ENCODE data around the gene DTNB. TPM values are rescaled to one million over a fixed set of nuclear protein-coding genes. Genes with fewer than 3 reads are reported as not detected.

The DTNB gene
- total RNA-seq, 1 donor from 2014 or later: 30.5 TPM

DNA sequence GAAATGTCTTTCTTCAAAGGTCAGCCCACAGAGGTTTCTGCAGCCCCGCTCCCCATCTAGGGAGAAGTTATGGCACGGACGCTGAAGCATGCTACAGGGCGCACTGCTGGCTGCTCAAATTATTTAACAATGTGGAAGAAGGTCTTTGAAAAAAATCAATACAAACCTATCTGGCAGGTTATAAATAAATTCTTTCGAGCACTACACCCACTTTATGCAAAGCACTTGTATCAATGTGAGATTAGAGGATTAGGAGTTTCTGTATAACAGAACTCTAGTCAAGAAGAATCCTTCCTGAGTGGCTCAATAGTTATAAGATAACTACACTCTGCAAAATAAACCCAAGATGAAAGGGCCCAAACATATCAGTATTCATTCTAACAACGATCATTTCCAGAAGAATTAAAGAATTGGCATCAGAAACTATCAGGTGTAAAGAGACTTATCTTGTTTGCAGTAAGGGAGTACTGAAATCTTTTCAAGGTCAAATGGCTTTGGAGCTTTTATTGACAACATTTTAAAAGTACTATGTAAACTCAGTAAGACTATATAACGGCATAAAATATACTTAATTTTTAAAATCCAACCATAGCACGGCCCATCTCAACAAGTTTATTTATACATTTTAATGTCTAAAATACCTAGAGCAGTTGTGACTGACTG, 228.6 kb downstream of the DTNB start:
- Mint-ChIP-seq H3K4me3 (no peak overlapping the region), H3K36me3 (ENCODE audit: low read depth) (peaks cover 16% of the 10 kb centered on the region), H3K27me3 (no peaks in the 10 kb centered on the region), H3K4me1 (no peaks in the 10 kb centered on the region), H3K27ac (no peak overlapping the region), H3K9me3 (no peaks in the 10 kb centered on the region)
- no peak for DNase-seq
- intact Hi-C loops (cut with micrococcal nuclease): no loop called here

DNA sequence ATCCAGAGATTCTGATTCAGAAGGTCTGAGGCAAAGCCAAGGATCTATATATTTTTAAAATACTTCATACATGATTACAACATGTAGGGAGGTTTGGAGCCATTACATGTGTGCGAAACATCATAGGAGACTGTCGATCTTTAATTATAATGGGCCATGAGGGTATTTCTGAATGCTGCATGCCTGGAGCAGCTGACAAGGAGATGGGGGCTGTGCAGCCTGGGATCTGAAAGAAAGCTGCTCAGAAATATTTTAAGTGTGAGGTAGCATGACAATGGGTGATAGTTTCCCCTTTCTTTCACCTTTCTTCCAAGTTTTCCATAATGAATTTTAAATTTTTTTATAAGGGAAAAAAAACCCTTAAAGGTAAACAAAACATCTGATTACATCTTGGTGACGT, 229.6 kb downstream of the DTNB start:
- H3K36me3 Mint-ChIP-seq (ENCODE audit: low read depth): peaks cover 9% of the 10 kb centered on the region
- no peaks in the 10 kb centered on the region for H3K27me3 Mint-ChIP-seq
- no peak for DNase-seq
- H3K27ac Mint-ChIP-seq: no peak overlapping the region
- H3K4me3 Mint-ChIP-seq: no peak overlapping the region
- peaks cover 2% of the 10 kb centered on the region for H3K9me3 Mint-ChIP-seq
- no peaks in the 10 kb centered on the region for H3K4me1 Mint-ChIP-seq
- intact Hi-C loops (cut with micrococcal nuclease): no loop called here

DNA sequence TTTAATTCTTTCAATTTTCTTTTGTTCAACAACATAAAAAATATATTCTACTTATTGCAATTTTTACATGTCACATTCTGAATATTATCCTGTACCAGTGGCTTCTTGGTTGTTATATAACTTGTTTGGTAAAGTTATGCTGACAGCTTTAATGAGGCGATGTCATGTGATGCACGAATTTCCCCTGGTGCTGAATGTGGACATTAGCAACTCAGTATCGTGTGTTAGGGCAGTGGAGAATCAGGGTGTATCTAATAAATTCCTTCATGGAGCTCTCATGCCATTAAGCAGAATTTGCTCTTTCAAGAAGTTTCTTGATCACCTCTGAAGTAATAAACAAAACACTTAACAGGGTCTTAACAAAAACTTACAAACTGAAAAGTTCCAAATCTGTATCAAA, 232.0 kb downstream of the DTNB start:
- no peak overlapping the region for H3K27ac Mint-ChIP-seq
- peaks cover 4% of the 10 kb centered on the region for H3K4me1 Mint-ChIP-seq
- peaks cover under 1% of the 10 kb centered on the region for H3K36me3 Mint-ChIP-seq (ENCODE audit: low read depth)
- H3K4me3 Mint-ChIP-seq: no peak overlapping the region
- intact Hi-C loops (cut with micrococcal nuclease): no loop called here
- H3K9me3 Mint-ChIP-seq: peaks cover 3% of the 10 kb centered on the region
- no peaks in the 10 kb centered on the region for H3K27me3 Mint-ChIP-seq
- no peak for DNase-seq

DNA sequence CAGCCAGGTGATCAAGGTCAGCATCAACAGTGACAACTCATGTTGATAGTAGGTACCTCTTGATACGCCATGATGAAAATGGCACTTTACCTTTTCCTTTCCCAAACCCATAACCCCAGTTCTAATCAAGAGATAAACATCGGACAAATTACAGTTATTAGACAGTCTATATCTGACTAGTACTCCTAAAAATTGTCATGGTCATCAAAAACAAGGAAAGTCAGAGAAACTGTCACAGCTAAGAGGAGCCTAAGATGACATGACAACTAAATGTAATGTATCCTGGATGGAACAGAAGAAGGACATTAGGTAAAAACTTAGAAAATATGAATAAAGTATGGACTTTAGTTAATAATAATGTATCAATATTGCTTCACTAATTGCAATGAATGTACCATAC, 234.6 kb downstream of the DTNB start:
- H3K27me3 Mint-ChIP-seq: no peaks in the 10 kb centered on the region
- H3K4me1 Mint-ChIP-seq: peaks cover 4% of the 10 kb centered on the region
- peaks cover 8% of the 10 kb centered on the region for H3K36me3 Mint-ChIP-seq (ENCODE audit: low read depth)
- no peak overlapping the region for H3K4me3 Mint-ChIP-seq
- H3K9me3 Mint-ChIP-seq: peaks cover 9% of the 10 kb centered on the region
- no peak overlapping the region for H3K27ac Mint-ChIP-seq
- intact Hi-C loops (cut with micrococcal nuclease): no loop called here
- DNase-seq: no peak

DNA sequence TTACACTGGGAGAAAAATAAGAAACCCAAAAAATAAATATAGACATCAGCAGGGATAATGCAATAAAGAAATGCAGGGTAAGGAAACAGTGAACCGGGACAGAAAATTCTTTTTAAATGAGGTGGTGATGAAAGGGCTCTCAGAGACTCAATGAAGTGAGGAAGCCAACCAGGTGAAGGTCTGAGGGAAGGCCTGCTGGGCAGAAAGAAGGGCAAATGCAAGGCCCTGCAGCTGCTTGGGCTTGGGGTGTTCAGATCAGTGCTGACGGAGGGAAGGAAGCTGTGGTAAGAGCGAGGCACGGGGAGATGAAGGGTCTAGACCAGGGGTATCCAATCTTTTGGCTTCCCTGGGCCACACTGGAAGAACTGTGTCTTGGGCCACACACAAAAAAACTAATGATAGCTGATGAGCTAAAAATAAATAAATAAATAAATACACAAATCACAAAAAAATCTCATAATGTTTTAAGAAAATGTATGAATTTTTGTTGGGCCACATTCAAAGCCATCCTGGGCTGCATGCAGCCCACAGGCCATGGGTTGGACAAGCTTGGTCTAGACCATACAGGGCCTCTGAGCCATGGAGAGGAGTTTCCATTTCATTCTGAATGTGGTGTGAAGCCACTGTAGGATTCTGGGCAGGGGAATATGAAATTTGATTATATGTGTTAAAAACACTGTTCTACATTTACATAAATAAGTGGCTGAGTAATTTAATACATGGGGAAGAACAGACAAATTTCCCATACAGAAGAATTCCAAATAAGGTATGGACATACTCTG, 235.3 kb downstream of the DTNB start:
- H3K9me3 Mint-ChIP-seq: peaks cover 9% of the 10 kb centered on the region
- intact Hi-C loops (cut with micrococcal nuclease): no loop called here
- no peak overlapping the region for H3K27ac Mint-ChIP-seq
- H3K4me1 Mint-ChIP-seq: peaks cover 4% of the 10 kb centered on the region
- H3K27me3 Mint-ChIP-seq: no peaks in the 10 kb centered on the region
- H3K4me3 Mint-ChIP-seq: no peak overlapping the region
- DNase-seq: no peak
- peaks cover 8% of the 10 kb centered on the region for H3K36me3 Mint-ChIP-seq (ENCODE audit: low read depth)

DNA sequence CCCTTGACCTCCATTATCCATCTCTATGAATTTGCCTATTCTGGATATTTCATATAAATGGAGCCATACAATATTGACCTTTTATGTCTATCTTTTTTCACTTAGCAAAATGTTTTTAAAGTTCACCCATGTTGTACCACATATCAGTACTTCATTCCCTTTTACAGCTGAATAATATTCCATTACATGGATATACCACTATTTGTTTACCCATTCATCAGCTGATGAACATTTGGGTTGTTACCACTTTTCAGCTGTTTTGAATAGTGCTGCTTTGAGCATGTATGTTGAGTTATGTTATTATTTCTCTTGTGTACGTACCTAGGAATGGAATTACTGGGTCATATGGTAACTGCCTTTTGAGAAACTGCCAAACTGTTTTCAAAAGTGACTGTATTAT, 238.0 kb downstream of the DTNB start:
- no peak overlapping the region for H3K27ac Mint-ChIP-seq
- intact Hi-C loops (cut with micrococcal nuclease): no loop called here
- peaks cover 9% of the 10 kb centered on the region for H3K9me3 Mint-ChIP-seq
- no peaks in the 10 kb centered on the region for H3K27me3 Mint-ChIP-seq
- DNase-seq: no peak
- peaks cover 11% of the 10 kb centered on the region for H3K36me3 Mint-ChIP-seq (ENCODE audit: low read depth)
- peaks cover 12% of the 10 kb centered on the region for H3K4me1 Mint-ChIP-seq
- no peak overlapping the region for H3K4me3 Mint-ChIP-seq

DNA sequence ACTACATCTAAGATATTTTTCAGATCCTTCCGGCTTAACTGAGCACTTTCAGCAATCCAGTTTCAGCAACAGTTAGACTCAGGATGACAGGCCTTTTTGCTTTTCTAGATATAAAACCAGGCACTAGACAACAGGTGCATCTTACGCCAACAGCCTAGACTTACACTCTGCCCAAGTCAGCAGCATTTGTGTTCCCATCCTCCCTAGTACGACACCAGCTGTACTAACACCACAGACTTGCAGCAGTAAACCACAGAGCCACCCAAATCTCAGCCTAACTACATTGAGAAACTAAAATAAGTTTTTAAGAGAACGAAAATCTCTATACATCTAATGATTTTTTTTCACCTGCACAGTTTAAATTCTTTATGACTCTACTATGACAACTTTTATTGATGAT, 241.8 kb downstream of the DTNB start:
- peaks cover 11% of the 10 kb centered on the region for H3K36me3 Mint-ChIP-seq (ENCODE audit: low read depth)
- H3K4me3 Mint-ChIP-seq: no peak overlapping the region
- no peak overlapping the region for H3K27ac Mint-ChIP-seq
- intact Hi-C loops (cut with micrococcal nuclease): no loop called here
- H3K4me1 Mint-ChIP-seq: peaks cover 9% of the 10 kb centered on the region
- H3K27me3 Mint-ChIP-seq: no peaks in the 10 kb centered on the region
- no peak for DNase-seq
- H3K9me3 Mint-ChIP-seq: peaks cover 6% of the 10 kb centered on the region

DNA sequence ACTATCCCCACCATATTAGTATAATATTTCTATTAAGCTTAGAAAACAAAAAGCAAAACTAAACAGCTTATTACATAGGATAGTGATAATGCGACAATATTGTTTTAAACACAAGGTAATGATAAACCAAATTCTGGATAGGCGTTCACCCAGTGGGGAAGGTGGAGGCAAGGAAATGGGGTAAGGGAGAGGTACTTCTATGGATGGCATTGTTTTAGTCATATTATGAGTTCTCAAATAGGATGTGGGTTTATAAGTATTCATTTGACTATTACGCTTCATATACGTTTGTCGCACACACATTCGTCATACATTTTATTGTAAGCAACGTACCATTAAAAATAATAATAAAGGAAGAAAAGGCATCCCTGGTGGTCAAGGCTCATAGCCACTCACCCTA, 242.8 kb downstream of the DTNB start:
- Mint-ChIP-seq H3K4me1 (peaks cover 8% of the 10 kb centered on the region), H3K36me3 (ENCODE audit: low read depth) (peaks cover 9% of the 10 kb centered on the region)

DNA sequence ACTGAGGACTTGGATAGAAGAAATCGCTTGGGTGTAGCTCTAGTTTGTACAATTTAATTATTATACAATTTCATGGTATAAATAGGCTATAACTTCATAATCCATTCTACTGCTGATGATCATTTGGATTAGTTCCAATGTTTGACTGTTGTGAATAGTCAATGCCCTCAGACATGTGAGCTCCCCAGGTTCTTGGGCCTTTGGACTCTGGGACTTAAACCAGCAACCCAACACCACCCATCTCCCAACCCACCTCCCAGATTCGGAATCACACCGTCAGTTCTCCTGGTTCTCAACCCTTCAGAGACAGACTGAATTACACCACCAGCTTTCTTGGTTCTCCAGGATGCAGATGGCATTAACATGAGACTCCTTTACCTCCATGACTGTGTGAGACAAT, 247.1 kb downstream of the DTNB start:
- intact Hi-C loops (cut with micrococcal nuclease): loop anchor here (5.0 kb wide), 1 partner anchor 41 kb away; no protein-coding TSS in a partner anchor
- H3K27me3 Mint-ChIP-seq: no peaks in the 10 kb centered on the region
- H3K36me3 Mint-ChIP-seq (ENCODE audit: low read depth): peaks cover 2% of the 10 kb centered on the region
- no peaks in the 10 kb centered on the region for H3K9me3 Mint-ChIP-seq
- DNase-seq: no peak
- peaks cover 2% of the 10 kb centered on the region for H3K4me1 Mint-ChIP-seq
- no peak overlapping the region for H3K27ac Mint-ChIP-seq
- no peak overlapping the region for H3K4me3 Mint-ChIP-seq

More for the DNA sequence above, 242.8 kb downstream of the DTNB start:
- DNase-seq: no peak
- H3K4me3 Mint-ChIP-seq: no peak overlapping the region
- H3K9me3 Mint-ChIP-seq: peaks cover 3% of the 10 kb centered on the region
- intact Hi-C loops (cut with micrococcal nuclease): no loop called here
- H3K27ac Mint-ChIP-seq: no peak overlapping the region
- no peaks in the 10 kb centered on the region for H3K27me3 Mint-ChIP-seq

DNA sequence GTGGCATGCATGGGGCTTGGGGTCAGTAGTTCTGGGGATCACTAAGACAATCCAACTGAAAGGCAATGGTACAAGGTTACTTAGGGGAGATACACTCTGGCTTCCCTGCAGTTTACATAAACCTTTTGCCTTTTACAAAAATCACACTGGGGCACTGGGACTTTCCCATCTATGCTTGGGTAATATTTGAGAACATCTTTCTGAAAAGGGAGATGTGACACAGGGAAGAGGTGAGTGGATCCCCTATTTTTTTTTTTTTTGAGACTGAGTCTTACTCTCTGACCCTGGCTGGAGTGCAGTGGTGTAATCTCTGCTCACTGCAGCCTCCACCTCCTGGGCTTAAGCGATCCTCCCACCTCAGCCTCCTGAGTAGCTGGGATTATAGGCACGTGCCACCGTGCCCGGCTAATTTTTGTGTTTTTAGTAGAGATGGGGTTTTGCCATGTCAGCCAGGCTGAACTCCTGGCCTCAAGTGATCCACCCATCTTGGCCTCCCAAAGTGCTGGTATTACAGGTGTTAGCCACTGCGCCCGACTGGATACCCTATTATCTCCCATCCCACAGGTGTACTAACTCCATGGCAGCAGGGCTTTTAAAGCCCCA, 248.8 kb downstream of the DTNB start:
- peaks cover 5% of the 10 kb centered on the region for H3K4me1 Mint-ChIP-seq
- H3K36me3 Mint-ChIP-seq (ENCODE audit: low read depth): peaks cover 4% of the 10 kb centered on the region
- no peaks in the 10 kb centered on the region for H3K9me3 Mint-ChIP-seq
- no peak for DNase-seq
- no peaks in the 10 kb centered on the region for H3K27me3 Mint-ChIP-seq
- intact Hi-C loops (cut with micrococcal nuclease): loop anchor here (5.0 kb wide), 1 partner anchor 43 kb away; no protein-coding TSS in a partner anchor
- H3K27ac Mint-ChIP-seq: no peak overlapping the region
- no peak overlapping the region for H3K4me3 Mint-ChIP-seq

DNA sequence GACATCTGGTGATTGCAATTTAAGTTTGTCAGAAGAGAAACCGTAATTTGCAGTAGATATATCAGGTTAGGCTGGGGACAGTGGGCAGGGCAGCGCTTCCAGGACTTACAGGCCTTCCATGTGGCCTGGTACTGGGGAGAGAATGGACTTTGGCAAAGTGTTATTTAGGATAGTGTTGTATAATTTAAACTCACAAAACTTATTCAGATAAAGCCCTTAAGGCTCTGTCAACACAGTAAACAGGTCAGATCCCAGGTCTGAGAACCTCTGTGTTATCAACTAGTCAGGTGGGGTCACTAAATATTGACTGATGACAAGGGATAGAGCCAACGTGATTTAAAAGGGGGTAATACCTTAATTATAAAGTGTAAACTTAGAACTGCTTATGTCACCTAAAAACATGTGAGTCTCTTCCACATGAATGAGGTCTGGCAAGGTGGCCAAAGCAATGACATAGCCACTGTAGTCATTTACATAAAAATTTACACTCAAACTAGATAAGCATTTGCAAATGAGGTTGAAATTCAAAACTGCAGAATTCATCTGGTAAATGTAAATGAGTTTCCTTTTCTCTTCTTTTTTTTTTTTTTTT, 251.5 kb downstream of the DTNB start:
- H3K4me3 Mint-ChIP-seq: no peak overlapping the region
- no peak overlapping the region for H3K27ac Mint-ChIP-seq
- intact Hi-C loops (cut with micrococcal nuclease): no loop called here

DNA sequence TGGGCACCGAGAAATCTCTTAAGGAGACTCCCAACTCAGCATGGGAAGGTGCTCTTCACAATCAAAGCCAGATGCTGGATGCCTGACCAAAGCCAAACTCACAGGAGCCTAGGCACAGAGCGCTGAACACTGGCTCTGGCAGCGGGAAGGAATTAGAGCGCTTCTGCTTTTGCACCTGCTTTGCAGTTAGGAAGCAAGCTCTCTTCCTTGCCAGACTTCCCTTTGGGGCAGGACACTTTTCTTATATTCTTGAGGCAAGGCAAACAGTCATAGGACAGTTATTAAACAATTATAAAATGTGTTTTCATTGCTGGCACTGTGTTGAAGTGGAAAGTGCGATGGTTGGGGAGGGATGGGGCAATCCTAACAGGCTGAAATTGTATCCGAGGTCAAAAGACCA, 252.1 kb downstream of the DTNB start:
- Mint-ChIP-seq H3K27ac (no peak overlapping the region), H3K36me3 (ENCODE audit: low read depth) (peaks cover 17% of the 10 kb centered on the region), H3K4me3 (no peak overlapping the region), H3K9me3 (peaks cover 6% of the 10 kb centered on the region), H3K27me3 (no peaks in the 10 kb centered on the region), H3K4me1 (peaks cover 14% of the 10 kb centered on the region)
- intact Hi-C loops (cut with micrococcal nuclease): no loop called here
- no peak for DNase-seq

More for the DNA sequence above, 251.5 kb downstream of the DTNB start:
- peaks cover 20% of the 10 kb centered on the region for H3K36me3 Mint-ChIP-seq (ENCODE audit: low read depth)
- no peak for DNase-seq
- H3K27me3 Mint-ChIP-seq: no peaks in the 10 kb centered on the region
- peaks cover 6% of the 10 kb centered on the region for H3K9me3 Mint-ChIP-seq
- peaks cover 14% of the 10 kb centered on the region for H3K4me1 Mint-ChIP-seq

DNA sequence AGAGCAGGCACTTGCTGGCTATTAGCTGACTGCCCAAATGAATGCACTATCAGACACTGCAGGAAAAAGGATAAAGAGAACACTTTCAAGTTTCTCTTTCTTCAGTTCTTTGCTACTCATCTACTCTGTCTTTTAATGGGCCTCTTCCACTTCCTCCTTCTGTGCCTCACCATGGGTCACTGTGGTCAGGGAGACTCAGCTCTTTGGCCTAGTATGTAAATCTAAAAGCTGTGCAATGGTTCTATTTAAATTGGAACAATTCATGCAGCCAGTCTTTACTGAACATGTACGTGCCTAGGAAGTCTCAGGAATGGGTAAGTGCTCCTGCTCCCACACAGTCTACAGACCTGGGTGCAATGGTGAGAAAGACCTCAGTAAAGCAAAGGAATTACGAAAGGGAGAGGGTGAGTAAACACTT, 252.5 kb downstream of the DTNB start:
- H3K4me1 Mint-ChIP-seq: peaks cover 14% of the 10 kb centered on the region
- H3K4me3 Mint-ChIP-seq: no peak overlapping the region
- peaks cover 6% of the 10 kb centered on the region for H3K9me3 Mint-ChIP-seq
- DNase-seq: no peak
- peaks cover 17% of the 10 kb centered on the region for H3K36me3 Mint-ChIP-seq (ENCODE audit: low read depth)
- no peak overlapping the region for H3K27ac Mint-ChIP-seq
- intact Hi-C loops (cut with micrococcal nuclease): no loop called here
- H3K27me3 Mint-ChIP-seq: no peaks in the 10 kb centered on the region

DNA sequence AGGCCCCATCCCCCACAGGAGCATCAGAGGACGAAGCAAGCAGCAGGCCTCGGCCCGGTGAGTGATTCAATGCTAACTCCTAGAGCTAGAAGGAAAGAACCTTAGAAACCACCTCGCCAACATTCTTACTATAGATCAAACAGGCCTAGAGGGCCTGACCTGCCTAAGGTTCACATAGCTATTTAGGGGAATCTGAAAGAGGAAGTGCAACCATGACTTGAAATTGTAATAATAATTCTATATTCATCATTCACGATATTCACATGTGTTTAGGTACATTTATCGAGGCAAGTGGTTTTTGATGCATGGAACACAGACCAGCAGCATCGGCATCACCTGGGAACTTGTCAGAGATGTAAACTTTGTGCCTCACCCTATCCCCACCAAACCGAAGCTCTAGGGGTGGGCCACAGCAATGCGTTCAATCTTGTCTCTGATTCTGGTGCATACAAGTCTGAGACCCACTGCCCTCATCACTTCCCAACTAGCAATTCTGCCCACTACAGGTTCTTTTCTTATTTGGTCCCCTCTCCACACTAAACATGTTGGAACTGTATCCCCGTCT, 253.6 kb downstream of the DTNB start:
- no peak overlapping the region for H3K4me3 Mint-ChIP-seq
- H3K36me3 Mint-ChIP-seq (ENCODE audit: low read depth): peaks cover 17% of the 10 kb centered on the region
- H3K4me1 Mint-ChIP-seq: peaks cover 14% of the 10 kb centered on the region
- no peaks in the 10 kb centered on the region for H3K27me3 Mint-ChIP-seq
- intact Hi-C loops (cut with micrococcal nuclease): no loop called here
- peaks cover 6% of the 10 kb centered on the region for H3K9me3 Mint-ChIP-seq
- no peak for DNase-seq
- H3K27ac Mint-ChIP-seq: no peak overlapping the region

Data from activated CD4-positive, alpha-beta T cell treated with anti-CD3 and anti-CD28 coated beads, Interleukin-2, amount 10 ng/mL, durations not matched to agents 24 days and 14 days (primary cell).